SU-DHL-6 (cell line): Measurements from ENCODE around the gene AP3M1.

ENCODE experiments used
- CTCF ChIP-seq: fragments of 200-600 bp; sonication (generic); IDR thresholded peaks from one replicate; pipeline ENCODE4 v1.5.1; 2017; ENCODE audit warnings: antibody characterized with exemption, mild to moderate bottlenecking, low read length, moderate library complexity; ENCODE audit not compliant: insufficient read depth, poor library complexity, severe bottlenecking
- EZH2phosphoT487 ChIP-seq: fragments of 200-600 bp; sonication (generic), shearing (Covaris generic); conservative IDR thresholded peaks from 2 replicates; pipeline ENCODE4 v1.6.1; 2018; ENCODE audit warnings: mild to moderate bottlenecking, antibody characterized with exemption, low read length, moderate library complexity, mixed read lengths

- TF ChIP-seq CTCF (no peak), EZH2phosphoT487 (no peak)
These were observed 29.3 kb downstream of the AP3M1 start for GRCh38 chr10:74121368-74121767.
